ENCODE results near the gene FOSL2. TPM values are rescaled to one million over a fixed set of nuclear protein-coding genes. Genes with fewer than 3 reads are reported as not detected.
A peak's percentile ranks its signal among the peaks of the same experiment; 100 is the strongest.

The FOSL2 gene
- total RNA-seq, 1 donor from 2014 or later = 74.9 TPM

DNA sequence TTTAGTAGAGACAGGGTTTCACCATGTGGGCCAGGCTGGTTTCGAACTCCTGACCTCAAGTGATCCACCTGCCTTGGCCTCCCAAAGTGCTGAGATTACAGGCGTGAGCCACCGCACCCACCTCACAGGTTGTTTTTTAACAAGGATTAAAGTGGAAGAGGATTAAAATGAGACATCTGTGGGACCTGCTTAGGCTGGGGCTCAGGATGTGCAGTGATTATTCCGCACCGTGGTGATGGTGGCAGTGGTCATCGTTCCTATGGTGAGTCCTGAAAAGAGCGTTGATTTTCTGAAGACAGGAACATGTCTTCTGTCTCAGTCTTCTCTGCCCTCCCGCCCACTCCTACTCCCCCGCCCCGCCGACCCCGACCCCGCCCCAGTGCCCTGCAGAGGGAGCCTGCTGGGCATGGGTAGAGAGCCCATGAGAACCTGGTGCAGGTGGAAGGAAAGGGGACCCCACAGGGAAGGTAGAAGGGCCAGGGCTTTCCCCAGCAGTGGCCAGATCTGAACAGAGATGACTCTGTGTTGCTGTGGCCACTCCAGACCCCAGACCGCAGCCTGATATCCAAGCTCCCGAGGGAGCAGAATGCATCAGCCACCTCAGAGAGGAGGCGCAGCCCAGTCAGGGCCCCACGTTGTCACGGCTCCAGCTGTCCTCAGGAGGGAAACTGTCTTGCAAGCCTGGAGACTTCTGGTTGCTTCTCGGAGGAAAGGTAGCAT, 34.5 kb upstream of the FOSL2 start:
- no peak overlapping the region for H3K4me3 ChIP-seq
- H3K36me3 ChIP-seq = no peaks in the 10 kb centered on the region
- peaks cover 43% of the 10 kb centered on the region for H3K4me1 ChIP-seq
- intact Hi-C loops (cut with DNase I) = no loop called here
- TF ChIP-seq, protein P1, sequence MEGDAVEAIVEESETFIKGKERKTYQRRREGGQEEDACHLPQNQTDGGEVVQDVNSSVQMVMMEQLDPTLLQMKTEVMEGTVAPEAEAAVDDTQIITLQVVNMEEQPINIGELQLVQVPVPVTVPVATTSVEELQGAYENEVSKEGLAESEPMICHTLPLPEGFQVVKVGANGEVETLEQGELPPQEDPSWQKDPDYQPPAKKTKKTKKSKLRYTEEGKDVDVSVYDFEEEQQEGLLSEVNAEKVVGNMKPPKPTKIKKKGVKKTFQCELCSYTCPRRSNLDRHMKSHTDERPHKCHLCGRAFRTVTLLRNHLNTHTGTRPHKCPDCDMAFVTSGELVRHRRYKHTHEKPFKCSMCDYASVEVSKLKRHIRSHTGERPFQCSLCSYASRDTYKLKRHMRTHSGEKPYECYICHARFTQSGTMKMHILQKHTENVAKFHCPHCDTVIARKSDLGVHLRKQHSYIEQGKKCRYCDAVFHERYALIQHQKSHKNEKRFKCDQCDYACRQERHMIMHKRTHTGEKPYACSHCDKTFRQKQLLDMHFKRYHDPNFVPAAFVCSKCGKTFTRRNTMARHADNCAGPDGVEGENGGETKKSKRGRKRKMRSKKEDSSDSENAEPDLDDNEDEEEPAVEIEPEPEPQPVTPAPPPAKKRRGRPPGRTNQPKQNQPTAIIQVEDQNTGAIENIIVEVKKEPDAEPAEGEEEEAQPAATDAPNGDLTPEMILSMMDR (IDR thresholded peaks at IDR 0.05) = no peak
- no peaks in the 10 kb centered on the region for H3K9me3 ChIP-seq
- H3K27ac ChIP-seq = no peak overlapping the region
- DNase-seq (no peak), ATAC-seq (no peak)
- no peaks in the 10 kb centered on the region for H3K27me3 ChIP-seq (ENCODE audit: low read depth)

DNA sequence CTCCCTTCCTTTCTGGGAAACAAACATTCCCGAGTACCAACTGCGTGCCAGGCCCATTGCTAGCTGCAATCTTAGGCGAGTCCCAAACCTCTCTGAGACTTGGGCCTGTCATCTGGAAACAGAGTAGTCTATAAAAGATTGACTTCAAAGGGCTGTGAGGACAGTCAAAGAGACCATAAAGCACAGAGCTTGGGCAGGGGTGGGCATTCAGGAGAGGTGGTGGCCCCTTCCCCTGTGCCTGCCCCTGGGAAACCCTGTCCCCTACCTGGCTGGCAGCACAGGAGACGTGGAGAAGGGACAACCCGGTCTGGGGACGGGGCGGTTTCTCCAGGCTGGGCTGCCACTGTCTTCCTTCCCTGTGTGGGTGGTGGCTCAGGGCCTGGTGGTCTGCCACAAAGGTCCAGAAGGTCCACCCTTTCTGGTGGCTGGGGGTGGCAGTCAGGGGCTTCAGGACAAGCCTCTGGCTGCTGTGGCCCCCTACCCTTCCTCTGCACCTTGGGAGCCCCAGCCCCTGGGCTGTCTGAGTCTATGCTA, 33.9 kb upstream of the FOSL2 start:
- H3K4me3 ChIP-seq = no peak overlapping the region
- ATAC-seq (no peak), DNase-seq (no peak)
- intact Hi-C loops (cut with DNase I) = no loop called here
- TF ChIP-seq, protein P1 (IDR thresholded peaks at IDR 0.05) = no peak
- H3K4me1 ChIP-seq = peaks cover 43% of the 10 kb centered on the region
- H3K36me3 ChIP-seq = no peaks in the 10 kb centered on the region
- no peaks in the 10 kb centered on the region for H3K27me3 ChIP-seq (ENCODE audit: low read depth)
- H3K9me3 ChIP-seq = no peaks in the 10 kb centered on the region
- no peak overlapping the region for H3K27ac ChIP-seq

DNA sequence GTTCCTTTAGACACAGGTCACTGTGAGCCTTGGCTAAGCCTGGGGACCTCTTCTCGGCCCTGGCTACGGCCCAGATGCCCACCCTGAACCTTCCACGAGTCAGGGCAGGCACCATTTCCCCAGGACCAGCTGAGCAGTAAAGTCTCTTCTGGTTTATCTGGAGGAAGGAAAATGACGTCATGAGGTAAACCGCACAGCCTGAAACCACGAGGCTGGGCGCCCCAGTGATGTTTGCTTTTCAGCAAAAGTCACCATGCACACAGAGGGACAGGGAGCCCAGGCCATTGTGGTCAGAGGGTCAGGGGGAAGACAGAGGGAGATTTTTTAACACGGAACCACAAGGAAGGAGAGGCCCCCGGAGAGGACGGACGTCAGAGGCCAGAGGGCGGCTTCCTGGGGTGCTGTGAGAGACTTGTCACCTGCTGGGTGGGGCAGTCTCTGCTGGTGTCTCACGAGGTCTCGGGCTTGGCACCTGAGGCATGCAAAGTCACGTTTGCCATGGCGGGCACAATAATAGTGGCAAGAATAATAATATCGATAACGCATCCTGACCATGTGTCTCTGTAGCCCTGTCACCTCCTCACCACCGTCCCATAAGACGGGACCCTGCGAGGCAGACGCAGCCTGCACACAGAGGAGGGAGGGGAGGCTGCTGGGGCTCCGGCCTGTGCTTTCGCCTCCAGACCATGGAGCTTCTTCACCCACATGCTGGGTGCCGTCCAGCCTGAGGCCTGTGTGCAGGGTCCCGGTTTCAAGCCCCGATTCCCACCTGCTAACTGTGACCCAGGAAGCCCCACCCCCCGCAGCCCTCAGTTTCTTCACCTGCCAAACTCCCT, 33.2 kb upstream of the FOSL2 start:
- Histone ChIP-seq H3K4me3 (no peak overlapping the region), H3K36me3 (no peaks in the 10 kb centered on the region), H3K9me3 (no peaks in the 10 kb centered on the region), H3K4me1 (peaks cover 43% of the 10 kb centered on the region), H3K27me3 (ENCODE audit: low read depth) (no peaks in the 10 kb centered on the region), H3K27ac (no peak overlapping the region)
- peak; percentile 71 to 81 for ATAC-seq
- DNase-seq = peak; percentile 79
- TF ChIP-seq, protein P1 (IDR thresholded peaks at IDR 0.05) = no peak
- intact Hi-C loops (cut with DNase I) = no loop called here

DNA sequence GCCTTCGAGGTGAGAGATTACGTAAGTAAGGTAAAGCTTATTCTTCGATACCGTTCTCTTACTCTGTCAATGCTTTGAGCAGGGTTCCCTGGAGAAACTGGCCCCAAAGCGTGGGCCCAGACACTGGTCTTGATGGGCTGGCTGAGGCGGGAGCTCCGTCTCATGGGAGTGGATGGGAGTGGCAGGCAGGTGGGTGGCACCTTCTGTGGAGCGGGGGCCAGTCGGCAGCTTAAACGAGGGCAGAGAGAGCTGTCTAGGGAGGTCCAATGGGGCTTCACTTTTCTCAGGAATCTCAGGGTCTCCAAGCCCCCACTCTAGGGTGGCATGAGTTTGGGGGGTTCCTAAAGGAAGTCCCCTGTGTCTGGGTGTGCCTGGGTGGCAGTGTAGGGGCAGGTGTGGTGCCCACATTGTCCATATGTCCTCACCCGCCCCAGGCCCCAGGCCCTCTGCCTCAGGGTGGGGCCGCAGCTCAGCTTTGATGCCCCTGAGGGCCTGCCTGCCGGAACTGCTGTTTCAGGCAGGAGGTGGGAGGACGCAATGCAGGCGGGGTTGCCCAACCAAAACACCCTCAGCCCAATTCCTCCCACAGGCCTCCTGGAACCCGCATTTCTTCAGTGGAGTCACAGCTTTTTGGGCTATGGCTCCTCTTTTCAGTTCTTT, 32.5 kb upstream of the FOSL2 start:
- TF ChIP-seq, protein P1 (IDR thresholded peaks at IDR 0.05) = no peak
- Histone ChIP-seq H3K36me3 (no peaks in the 10 kb centered on the region), H3K4me3 (no peak overlapping the region), H3K4me1 (peaks cover 46% of the 10 kb centered on the region), H3K27ac (no peak overlapping the region), H3K9me3 (no peaks in the 10 kb centered on the region), H3K27me3 (ENCODE audit: low read depth) (no peaks in the 10 kb centered on the region)
- ATAC-seq = no peak
- intact Hi-C loops (cut with DNase I) = no loop called here
- no peak for DNase-seq

DNA sequence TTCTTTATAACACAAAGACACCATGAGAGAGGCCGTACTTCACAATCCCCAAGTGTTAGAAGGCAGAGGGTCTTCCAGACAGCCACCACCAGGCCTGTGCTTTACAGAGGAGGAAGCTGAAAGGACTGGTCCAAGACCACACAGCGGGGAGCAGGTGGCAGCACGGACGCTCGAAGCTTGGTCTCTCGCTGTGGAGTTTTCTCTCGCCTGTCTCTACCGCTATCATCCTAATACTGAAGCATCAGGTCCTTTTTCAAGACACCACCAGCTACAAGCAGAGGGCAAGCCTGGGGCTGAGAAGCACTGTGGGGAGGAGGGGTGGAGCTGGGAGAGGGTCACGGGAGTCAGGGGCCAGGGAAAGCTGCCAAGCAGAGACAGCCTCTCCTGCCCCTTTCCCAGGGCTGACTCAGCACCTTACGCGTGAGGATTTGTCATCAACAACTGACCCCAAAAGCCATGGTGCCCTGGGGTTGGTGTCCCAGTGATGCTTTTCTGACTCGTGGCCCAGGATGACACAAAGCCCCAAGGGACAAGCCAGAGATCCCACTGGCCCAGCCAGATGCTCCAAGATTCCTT, 31.9 kb upstream of the FOSL2 start:
- Histone ChIP-seq H3K27me3 (ENCODE audit: low read depth) (no peaks in the 10 kb centered on the region), H3K27ac (no peak overlapping the region), H3K4me3 (no peak overlapping the region), H3K36me3 (no peaks in the 10 kb centered on the region), H3K4me1 (peaks cover 46% of the 10 kb centered on the region), H3K9me3 (no peaks in the 10 kb centered on the region)
- intact Hi-C loops (cut with DNase I) = no loop called here
- ATAC-seq (no peak), DNase-seq (no peak)
- TF ChIP-seq, protein P1 (IDR thresholded peaks at IDR 0.05) = no peak

All from lower lobe of right lung (tissue), 2 donors.